GM19043 (cell line): ENCODE results near the gene PHRF1.
"Not testable (repeated sequence)": the region's sequence is repeated elsewhere in the genome, so short reads cannot be mapped to it uniquely, and the experiment has no call there.

ENCODE experiments used
- ATAC-seq: cut with Tn5 transposase; IDR thresholded peaks from one replicate; pipeline ENCODE4 v1.9.1; 2021; ENCODE audit warnings: low read depth; ENCODE audit not compliant: unreplicated experiment

The PHRF1 gene

DNA sequence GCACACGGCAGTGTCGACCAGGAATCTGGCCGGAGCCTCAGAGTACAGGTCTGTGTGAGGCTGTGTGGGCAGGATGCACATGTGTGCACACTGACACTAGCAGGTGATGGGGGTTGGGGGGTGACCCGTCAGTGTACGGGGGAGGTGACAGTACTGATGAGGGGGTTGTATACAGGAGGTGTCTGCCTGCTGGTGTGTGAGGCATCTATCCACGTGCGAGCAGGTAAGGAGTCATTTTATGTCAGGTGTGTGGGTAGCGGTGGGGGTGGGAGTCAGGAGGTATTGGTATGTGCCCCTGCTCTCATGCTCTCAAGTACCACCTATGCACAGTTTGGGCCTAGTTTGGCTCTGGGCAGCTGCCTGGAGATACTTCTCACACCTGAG lies 4.5 kb upstream of the PHRF1 start:
- no peak for ATAC-seq

DNA sequence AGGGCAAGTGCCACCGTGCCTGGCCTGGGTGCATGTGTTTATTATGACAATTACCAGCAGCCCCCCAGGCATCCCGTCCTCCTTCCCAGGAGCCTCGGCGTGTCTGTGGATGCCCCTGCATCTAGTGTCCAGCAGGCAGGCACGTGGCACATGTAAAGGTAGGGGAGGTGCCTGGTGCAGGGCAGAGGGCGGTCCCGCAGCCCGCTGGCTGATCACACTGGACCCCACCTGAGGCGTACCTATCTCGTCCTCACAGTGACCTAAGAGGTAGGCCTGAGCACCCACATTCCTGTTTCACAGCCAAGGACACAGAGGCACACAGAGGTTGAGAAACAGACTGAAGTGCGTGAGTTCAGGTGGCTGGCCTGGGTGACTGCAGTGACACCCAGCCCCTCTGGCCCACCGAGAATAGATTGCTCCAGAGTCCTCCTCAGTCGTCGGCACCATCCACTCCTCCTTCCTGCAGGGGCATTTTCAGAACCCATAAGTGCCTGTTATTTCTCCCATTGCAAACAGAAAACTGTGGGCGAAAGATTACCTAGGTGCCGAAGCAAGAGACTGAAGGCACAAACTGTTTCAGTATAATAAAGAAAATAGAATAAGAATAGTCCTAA lies 3.0 kb upstream of the PHRF1 start:
- ATAC-seq = no peak

DNA sequence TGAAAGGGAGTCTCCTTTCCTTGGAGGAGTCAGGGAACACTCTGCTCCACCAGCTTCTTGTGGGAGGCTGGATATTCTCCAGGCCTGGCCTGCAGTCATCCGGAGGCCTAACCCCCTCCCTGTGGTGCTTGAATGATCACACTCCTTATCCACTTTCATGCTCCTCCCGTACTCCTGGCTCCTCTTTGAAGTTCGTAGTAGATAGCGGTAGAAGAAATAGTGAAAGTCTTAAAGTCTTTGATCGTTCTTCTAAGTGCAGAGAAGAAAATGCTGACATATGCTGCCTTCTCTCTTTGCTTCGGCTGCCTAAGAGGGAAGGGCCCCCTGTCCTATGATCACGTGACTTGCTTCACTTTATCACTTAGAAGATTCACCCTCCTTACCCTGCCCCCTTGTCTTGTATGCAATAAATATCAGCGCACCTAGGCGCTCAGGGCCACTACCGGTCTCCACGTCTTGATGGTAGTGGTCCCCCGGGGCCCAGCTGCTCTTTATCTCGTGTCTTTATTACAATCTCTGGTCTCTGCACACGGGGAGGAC lies 2.2 kb upstream of the PHRF1 start:
- ATAC-seq = not testable (repeated sequence)

DNA sequence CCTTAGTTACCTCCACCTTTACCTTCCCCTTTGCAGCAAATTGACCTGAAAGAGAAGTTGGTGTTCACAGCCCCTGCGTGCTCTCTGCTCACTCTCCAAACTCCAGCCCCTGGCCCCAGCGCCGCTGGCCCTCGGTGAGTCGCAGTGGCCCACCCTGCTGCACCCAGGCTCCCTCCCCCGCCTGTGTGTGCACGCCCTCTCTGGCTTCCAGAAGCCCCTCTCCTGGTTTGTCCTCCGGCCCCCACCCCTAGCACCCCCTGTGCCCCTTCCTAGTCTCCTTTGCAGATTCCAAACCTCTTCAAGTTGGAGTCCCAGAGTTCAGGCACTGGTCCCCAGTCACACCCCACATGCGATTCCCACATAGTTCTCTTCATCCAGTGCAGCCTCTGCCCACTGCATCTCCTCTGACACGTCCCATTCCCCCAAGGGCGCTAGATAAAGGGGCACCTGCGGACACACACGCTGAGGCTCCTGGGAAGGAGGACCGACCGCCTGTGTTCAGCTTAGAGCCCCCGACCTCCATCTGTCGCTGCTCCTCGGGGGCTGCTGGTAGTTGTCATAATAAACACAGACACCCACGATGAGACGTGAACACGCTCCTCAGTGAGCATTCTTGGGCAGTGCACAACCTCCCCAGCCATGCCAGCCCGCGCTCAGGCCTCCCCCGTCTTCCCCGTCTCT lies 1.5 kb upstream of the PHRF1 start:
- no peak for ATAC-seq

DNA sequence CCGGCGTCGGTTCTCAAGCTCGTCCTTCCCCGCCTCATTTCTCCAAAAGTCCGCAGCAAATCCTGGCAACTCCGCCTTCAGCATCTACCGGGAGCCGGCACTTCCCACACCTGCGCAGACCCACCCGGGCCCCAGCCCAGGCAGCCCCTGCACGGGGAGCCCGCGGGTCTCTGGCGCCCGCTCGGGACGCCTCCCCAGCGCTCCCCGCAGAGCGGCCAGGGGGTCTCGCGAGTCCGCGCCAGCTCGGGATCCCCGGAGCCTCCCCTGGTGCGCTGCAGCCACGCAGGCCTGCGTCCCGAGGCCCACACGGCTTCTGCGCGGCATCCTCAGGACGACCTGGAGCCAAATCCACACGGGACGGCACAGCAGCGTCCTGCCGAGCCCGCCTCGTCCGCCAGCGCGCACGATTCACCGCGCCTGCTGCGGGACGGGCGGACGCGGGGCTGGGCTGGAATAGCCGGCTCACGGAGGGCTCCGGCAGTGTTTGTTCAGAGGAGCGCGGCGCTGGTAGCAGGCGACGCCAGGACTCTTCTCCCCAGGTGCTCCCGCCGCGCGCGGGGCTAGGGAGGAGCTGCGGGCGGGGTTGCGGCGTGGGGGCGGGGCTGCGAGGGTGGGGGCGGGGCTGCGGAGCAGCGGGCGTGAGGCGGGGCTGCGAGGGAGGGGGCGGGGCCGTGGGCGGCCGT lies 816 bp upstream of the PHRF1 start:
- peak; percentile 27 for ATAC-seq

DNA sequence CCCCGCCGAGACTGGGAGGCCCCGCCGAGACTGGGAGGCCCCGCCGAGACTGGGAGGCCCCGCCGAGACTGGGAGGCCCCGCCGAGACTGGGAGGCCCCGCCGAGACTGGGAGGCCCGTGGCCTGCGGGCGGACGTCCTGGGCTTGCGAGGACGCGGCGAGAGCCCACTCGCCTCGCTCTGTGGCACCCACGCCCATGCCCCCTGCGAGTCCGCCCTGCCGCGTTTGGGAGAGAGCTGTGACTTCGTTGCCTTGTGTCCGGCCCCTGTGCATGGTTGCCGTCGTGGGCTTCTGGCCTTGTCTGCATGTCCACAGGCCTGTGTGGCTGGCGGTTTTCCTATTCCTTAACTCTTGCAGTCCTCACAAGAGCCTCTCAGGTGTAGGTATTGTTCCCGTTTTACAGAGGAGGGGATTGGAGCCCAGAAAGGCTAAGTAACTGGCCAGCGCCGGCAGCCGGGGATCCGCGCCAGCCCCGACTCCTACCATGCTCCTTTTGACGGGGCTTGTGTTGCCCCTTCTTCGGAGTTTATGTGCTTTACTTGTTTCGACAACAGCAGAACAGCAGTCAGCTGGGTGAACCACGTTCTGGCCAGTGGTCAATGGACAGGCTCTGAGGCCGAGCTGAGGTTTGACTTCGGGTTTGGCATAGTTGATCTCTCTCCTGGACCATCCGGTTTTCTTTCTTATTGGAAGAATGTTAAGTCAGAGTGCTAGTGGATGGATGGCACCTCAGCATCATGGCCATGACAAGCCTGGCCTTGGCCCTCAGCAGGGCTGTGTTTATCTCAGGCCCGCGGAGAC lies 741 bp downstream of the PHRF1 start:
- no peak for ATAC-seq

DNA sequence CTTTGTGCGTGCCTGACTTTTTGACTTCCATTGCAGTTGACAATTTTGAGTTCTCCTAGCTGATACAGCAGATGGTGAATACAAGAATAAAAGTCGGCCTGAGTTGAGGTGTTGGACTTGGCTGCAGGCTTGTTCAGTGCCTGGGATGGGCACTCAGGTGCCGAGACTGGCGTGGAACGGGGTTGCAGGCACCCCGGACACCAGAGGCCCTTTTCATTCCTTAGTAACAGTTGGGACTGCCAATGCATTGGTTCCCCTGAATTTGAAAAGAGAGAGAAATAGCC lies 1.3 kb downstream of the PHRF1 start:
- no peak for ATAC-seq

DNA sequence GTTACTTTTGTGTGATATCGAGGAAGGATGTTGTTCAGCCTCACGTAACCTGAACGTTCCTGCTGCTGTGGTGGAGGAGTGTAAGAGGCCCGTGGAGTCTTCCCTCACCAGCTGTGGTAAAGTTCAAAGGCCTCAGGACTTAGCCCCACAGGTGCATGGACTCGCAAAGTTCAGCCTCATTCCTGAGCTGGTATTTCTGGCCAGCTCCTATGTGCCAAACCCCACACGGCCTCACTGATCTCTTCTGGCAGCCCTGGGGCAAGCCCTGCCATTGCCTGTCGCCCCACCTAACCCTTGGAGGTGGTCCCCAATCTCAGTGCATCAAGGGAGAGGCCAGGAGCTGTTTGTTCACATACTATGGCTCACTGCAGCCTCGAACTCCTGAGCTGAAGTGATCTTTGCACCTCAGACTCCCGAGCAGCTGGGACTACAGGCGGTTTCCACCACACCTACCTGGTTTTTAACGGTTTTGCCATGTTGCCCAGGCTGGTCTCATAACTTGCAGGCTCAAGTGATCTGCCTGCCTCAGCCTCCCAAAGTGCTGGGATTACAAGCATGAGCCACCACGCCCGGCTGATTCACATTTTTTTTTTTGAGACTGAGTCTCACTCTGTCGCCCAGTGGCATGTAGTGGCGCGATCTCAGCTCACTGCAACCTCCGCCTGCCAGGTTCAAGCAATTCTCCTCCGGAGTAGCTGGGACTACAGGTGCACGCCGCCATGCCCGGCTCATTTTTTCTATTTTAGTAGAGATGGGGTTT lies 2.2 kb downstream of the PHRF1 start:
- ATAC-seq = no peak

DNA sequence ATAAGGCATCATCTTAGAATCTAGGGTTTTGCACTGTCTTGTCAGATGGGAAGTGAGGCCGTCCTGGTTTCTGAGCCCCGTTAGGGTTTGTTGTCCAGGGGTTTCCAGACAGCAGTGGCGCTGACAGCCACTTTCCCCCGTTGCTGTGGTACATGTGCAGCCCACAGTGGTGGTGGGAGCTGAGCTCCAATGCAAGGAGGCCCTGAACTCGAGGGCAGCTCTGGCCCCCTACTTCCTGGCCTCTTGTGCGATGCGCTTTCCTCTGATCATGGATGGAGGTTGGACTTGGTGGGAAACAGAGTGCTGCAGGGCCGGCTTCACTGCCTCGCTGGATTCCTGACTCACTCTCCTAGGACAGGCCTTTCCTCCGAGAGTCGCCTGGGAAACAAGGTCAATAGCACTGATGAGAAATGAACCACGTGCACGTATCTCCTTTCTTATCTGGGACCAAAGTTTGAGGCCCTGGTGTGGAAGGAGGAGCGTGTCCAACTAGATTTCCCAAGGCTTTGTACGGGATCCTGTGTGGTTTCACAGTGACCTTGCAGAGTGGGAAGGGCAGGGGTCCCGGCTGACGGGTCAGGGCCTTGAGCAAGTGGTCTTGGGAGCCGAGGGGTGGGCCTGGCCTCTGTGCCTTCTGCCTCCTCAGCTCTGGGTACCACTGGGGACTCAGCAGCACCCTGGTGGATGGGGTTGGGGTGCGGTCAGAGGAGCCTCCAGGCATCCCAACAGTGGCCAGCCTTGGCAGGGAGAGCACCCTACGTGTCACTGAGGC lies 3.7 kb downstream of the PHRF1 start:
- ATAC-seq = no peak

DNA sequence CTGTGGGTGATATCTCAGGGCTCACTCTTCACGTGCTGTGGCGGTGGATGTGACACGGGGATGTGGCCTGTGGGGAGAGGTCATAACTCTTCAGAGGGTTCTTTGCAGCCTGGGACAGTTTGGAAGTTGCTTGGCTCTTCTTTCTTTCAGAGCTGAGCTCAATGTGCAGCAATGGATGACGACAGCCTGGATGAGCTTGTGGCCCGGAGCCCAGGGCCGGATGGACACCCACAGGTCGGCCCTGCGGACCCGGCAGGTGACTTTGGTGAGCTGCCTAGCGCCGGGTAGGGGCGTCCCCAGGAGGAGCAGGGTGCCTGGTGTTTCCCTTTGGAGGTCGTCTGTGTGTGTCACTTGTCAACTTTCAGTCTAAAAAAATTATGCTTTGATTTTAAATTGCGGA lies 5.1 kb downstream of the PHRF1 start:
- no peak for ATAC-seq

DNA sequence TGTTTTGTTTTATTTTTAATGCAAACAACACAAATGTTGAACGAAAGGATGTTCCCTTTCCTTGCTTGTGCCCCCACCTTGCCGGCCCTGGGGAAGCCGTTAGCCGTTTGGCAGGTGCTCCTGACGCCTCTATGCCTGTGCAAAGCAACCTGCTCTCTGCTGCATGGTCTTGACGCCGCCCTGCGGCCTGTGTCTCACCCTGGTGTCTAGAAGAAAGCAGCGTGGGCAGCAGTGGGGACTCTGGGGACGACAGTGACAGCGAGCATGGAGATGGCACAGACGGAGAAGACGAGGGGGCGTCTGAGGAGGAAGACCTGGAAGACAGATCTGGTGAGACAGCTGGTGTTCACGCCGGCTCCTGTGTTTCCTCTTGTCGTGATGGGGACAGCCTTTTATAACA lies 5.5 kb downstream of the PHRF1 start:
- ATAC-seq = no peak

DNA sequence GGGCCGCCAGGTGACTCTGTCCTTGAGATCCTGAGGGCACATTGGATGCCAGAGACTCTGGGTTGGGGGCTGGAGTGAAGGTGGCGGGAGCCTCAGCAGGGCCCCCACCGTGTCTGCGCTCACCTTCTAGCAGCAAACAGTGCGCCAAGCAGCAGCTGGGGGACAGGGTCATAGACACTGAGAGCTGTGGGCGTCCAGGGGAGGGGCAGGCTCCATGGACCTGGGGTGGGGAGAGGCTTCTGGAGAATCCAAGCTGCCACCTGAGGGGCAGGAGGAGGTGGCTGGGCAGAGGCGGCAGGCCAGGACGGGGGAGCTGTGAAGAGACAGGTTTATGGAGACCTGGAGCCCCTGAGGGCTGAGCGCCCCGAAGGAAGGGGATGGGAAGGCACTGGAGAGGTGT lies 8.0 kb downstream of the PHRF1 start:
- no peak for ATAC-seq

DNA sequence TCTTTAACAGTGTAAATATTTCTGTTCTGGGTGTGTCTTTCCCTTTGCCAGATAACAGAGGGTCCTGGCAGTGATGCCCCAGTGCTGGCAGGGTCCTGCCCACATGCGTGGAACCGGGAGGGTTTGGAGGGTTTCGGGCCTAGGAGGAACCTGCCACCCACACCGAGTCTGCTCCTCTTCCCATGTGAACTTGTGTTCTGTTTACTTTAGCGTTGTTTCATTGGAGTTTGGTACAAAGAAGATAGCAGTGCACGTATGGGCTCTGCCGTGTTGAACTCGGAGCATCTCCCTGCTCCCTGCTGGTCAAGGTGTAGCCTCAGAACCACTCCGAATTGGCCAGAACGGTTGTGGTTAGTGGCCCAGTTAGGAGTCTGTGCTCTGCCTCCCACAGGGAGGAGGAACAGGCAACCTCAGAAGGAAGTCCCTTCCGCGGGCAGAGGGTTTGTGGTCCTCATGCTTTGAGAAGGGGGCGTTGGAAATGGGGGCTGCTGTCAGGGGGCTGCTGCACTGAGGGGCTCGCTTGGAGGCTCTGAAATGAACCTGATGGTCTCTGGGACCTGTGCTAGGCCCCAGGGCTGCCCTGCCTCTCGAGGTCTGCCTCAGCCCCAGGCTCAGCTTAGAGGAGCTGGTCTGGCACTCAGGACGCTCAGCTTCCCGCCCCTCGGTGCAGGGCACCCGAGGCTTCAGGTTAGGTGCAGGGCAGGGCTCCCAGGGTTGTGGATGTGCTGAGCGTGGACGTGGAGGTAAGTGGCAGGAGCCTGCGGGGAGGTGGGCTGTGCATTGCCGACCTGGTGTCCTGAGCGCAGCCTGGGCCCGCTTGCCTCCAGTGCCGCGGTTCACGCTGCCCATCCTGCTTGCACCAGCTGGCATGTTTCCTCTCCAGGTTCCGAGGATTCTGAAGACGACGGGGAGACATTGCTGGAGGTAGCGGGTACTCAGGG lies 10.4 kb downstream of the PHRF1 start:
- ATAC-seq = no peak

DNA sequence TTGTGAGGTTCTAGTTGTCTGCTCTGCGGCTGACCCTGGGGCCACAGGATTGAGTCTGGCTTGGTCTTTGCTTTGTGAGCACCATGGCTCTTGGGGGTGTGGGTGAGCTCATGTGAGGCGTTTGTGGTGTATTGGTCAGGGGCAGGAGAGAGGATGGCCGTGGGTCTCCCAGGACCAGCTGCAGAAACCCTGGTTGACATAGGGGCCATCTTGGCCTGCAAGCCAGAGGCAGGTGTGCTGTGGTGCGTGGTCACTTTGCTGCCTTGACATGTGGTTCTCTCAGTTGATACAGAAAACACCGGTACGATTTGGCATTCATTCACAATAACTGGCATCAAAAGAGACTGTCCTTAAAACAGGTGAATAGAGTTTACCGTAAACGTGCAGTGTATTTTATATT lies 11.3 kb downstream of the PHRF1 start:
- ATAC-seq = no peak

DNA sequence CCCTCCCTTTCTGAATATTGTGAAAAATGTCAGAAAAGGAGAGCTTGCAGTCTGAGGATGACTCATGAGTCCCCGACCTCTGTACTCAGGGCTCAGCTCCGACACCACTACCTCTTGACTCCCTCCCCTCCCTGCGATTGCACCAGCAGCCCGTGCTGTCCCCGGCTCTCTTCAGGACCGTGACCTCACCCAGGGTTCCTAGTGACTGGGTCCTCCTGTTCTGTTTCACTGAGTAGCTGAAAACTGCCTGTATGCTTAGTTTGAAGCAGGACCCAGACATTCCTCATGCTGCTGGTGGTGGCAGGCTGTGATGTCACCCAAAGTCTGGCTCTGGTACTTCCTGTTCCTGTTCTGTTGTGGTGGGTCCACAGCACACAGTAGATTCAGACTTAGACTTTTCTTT lies 11.7 kb downstream of the PHRF1 start:
- no peak for ATAC-seq

DNA sequence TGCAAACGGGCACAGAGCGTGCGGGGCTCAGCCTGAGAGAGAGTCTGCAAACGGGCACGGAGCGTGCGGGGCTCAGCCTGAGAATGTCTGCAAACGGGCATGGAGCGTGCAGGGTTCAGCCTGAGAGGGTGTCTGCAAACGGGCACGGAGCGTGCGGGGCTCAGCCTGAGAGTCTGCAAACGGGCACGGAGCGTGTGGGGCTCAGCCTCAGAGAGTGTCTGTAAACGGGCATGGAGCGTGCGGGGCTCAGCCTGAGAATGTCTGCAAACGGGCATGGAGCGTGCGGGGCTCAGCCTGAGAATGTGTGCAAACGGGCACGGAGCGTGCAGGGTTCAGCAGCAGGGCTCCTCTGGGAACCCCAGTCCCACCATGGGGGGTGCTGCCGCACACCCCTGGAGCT lies 13.5 kb downstream of the PHRF1 start:
- no peak for ATAC-seq

DNA sequence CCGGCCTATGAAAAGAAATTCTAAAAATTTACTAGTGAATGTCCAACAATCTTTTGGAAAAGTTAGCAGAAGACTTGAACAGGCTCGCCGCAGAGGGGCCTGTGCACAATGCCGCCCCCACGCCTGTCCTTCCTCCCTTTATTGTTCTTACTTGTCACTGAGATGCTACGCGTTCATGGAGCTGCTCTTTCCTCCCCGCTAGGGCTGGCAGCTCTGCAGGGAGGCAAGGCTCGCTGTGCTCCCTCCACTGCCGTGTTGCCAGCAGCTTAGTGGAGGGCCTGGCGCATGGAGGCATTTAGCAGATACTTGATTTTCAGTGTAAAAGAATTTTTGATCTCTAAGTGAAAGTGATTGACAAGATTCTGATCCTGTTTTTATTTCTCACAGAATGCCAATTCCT lies 14.7 kb downstream of the PHRF1 start:
- no peak for ATAC-seq

DNA sequence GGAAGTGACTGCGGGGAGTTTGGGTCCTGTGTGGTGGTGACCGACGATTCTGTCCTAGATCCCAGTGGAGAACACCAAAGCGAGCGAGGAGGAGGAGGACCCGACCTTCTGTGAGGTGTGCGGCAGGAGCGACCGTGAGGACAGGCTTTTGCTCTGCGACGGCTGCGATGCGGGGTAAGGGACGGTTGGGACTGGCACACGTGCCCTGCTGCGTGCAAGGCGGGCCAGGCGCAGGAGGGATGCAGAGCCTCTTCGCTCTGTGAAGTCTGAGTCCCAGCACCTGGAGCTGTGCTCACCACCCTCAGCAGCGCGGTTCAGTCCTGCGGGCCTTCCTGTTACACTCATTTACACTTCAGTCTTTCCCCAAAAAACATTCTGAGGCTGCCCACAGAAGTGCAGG lies 16.2 kb downstream of the PHRF1 start:
- ATAC-seq = no peak

DNA sequence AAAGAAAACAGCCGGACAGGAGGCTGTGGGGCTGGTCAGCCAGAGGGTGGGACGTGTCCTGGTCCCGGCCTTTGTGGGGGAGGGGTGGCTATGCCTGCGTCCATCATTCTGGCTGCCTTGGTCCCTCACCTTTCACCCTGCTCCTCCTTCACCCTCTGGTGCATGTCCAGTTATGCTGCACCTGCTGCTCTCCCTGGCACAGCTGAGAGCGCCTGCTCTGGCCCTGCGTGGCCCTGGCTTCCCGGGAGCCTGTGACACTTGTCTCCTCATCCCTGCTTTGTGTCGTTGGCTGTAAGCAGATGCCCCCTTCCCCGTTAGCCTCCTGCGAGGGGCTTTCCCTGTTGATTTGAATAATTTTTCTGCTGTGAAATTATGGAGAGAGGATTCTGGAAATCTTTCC lies 16.6 kb downstream of the PHRF1 start:
- no peak for ATAC-seq
